ENCODE measurements around the gene ZNF286A.
"Not testable (repeated sequence)": the region's sequence is repeated elsewhere in the genome, so short reads cannot be mapped to it uniquely, and the experiment has no call there.

Gene ZNF286A

GRCh38 chr17:15704239-15704638 is 4.7 kb downstream of the ZNF286A start:
- not testable (repeated sequence) for DNase-seq

- not testable (repeated sequence) for DNase-seq
Observed at GRCh38 chr17:15704813-15705212, 5.3 kb downstream of the ZNF286A start.

DNA sequence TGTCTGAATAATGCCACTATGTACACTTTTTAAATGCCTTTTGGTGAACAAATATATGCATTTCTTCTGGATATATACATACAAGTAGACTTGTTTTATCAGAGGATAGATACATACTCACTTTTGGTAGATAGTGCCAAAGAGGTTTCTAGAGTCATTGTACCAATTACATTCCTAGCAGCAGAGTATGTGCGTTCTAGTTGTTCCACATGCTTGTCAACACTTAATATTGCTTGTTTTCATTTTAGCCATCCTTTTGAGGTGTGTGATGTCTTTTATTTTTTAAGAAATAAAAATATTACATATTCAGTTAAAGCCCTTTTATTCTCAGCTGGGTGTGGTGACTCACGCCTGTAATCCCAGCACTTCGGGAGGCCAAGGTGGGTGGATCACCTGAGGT is 9.3 kb downstream of the ZNF286A start:
- DNase-seq = not testable (repeated sequence)

GRCh38 chr17:15716601-15717563 is 17.3 kb downstream of the ZNF286A start:
- DNase-seq = not testable (repeated sequence)

- not testable (repeated sequence) for DNase-seq
Observed at GRCh38 chr17:15730535-15730934, 31.0 kb downstream of the ZNF286A start.

DNA sequence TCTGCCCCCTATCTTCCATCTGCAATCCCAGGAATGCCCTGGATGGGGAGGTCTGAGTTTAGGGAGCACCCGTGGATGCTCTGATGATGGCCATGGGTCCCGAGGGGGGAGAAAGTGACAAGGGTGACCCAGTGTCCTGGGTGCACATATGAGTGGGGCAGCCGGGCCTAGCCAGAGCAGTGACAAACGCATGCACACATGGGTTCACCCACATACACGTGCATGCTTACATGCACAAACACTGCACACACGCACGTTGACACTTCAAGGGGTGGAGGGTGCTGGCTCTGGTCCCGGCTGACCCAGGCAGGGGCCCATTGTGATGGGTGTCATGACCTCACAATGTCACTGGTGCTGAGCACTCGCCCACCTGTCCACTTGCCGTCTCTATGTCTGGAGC is 32.3 kb downstream of the ZNF286A start, which contains the start of gene TBC1D26:
TSS of gene TBC1D26 (plus strand) at position 384 of the 400 bp plus-strand sequence. CDS start 3,066 bp downstream, outside the sequence.
- DNase-seq = not testable (repeated sequence)

GRCh38 chr17:15733174-15733789 is 33.7 kb downstream of the ZNF286A start:
- not testable (repeated sequence) for DNase-seq

DNA sequence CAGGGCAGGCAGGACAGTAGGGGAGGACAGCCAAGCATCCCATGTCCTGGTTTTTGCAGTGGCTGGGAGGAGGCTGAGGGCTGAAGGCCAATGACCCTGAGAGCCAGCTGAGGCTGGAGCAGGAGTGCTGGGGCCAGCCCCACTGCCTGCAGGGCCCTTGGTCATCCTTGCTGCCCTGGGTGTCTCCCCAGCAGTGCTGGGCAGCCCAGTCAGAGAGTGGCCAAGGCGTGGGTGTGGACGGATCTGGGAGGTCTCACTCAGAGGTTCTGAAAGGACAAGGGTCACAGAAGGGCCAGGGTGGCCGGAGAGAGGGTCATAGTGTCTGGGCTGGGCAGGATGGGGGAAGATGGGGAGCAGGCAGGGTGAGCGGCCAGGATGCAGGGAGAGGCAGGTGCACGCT is 37.0 kb downstream of the ZNF286A start:
- not testable (repeated sequence) for DNase-seq

- DNase-seq = no peak
Observed at GRCh38 chr17:15738066-15738465, 38.5 kb downstream of the ZNF286A start.

DNA sequence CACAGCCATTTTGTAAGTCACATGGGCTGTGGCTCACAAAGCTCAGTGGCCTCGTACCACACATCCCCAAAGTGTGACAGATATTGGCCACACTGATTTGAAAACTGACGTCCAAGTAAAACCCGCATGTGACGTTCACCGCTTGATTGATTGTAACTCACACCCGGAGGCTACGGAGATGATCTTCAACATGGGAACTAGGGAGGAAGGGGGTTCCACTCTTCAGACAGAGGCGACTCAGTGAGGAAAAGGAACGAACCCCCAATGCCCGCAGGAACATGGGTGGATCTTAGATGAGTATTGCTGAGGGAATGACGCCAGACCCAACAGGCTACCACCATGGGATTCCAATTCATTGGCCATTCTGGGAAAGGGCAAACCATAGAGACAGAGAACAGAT is 39.7 kb downstream of the ZNF286A start:
- DNase-seq = not testable (repeated sequence)

- DNase-seq = not testable (repeated sequence)
Observed at GRCh38 chr17:15740041-15740440, 40.5 kb downstream of the ZNF286A start.

DNA sequence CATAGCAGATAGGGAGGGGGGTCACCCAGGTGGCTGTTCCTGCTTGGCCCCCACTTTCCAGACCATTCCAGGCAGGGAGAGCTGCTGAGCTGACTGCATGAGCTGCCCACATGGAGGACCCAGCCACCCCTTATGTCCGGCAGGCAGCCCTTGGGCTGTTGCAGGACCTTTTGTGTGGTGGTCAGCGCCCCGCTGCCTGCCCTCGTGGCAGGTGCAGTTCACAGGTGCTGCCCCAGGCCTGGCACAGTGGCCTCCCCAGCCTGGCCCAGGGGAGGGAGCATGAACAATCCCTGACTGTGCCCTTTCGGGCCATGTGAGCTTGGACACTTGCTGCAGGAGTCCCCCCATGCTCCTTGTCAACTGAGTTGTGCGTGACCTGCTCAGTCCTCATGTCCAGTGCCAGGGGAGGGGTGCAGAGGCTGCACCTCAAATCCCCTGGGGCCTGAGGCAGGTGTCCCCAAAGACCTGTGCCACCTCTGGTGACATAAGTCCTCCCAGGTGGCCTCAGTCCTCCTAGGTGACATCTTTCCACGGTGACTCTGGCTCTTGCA is 41.1 kb downstream of the ZNF286A start:
- no peak for DNase-seq

DNA sequence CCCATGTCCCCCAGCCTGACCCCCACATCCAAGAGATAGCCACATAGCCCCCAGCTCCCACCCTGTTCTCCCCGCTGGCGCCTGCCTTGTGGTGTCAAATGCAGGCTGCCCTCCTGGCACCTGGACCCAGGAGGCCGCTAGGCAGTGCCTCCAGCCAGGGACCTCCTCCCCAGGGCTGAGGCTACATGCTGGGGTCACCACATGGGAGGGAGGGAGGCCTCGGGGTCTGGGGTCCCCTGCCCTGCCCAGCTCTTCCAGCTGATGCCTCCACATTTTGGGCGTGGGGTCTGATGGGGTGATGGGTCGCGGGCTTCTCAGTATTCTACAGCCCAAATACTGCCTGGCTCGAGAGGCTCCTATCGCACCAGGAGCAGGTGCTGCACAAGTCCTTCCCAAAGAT is 42.1 kb downstream of the ZNF286A start:
- DNase-seq = no peak

DNA sequence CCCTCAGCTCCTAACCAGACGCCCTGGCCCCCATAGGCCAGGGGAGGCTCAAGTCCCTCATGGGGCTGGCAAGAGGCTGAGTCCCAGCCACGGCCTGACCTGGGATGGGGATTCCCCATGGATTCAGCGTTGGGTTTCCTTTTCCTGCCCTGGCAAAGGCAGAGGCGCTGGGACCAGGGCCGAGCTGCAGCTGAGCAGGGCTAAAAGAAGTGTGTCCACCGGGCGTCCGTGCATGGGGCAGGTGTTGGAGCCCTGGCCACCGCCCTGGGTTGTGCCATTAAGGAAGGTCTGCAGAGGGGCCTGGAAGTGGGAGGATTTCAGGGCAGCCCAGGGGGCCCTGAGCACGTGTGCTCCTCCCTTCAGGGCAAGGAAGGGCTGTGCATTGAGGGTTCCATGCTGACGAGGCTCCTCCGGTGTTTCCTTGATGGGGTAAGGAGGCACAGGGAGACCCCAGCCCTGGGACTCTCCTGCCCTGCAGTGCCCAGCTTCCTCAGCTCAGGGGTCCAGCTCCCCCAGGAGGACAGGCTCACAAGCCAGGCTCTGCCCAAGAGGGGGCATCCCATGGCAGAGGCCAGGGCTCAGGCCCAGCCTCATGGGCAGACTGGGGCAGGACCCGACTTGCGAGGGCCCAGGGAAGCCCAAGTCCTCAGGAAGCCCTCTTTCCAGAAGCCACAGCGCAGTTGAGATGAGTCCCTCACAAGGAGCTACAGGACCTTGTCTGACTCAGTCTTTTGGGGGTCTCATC is 42.7 kb downstream of the ZNF286A start:
- DNase-seq = no peak

DNA sequence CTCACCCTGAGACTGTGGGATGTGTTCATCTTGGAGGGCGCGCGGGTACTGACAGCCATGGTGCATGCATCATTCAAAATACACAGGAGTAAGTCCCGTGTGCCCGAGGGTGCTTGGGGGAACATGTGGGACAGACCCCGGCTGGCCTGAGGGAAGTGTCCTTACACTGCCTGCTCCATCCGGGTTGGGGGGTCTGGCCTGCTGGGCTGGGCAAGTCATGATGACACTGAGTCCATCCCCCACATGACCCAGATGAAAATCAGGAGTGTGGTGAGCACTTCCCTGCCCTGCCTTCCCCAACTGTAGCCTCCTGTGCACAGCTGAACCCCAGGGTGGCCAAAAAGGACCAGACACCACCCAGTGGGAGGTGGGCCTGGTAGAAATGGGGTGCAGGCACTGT is 43.4 kb downstream of the ZNF286A start:
- DNase-seq = no peak

GRCh38 chr17:15744074-15744676 is 44.6 kb downstream of the ZNF286A start:
- DNase-seq = no peak

- no peak for DNase-seq
Observed at GRCh38 chr17:15744885-15745284, 45.3 kb downstream of the ZNF286A start.

DNA sequence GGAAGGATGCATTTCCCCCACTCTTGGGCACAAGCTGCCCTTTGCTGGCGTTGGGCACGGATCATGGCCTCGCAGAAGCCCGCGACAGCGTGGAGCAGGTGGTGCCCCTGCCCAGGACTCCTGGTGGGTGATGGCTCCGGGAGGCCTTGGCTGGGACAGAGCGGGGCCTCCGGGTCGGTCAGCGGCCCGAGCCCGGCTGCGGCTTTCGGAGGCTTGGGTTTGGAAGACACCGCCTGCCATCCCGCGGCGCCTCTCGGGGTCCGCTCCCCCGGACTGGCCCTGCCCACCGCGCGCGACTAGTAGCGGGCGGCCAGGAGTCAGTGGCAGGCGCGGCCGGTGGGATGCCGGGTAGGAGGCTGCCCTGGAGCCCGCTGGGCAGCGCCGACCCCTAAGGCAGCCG is 49.9 kb downstream of the ZNF286A start:
- not testable (repeated sequence) for DNase-seq

GRCh38 chr17:15768865-15769533 is 69.4 kb downstream of the ZNF286A start:
- DNase-seq = not testable (repeated sequence)
